HG03521 (cell line): ENCODE results near the gene HIBCH.
"Not testable (repeated sequence)": the region's sequence is repeated elsewhere in the genome, so short reads cannot be mapped to it uniquely, and the experiment has no call there.

Source experiments
- ATAC-seq: cut with Tn5 transposase; IDR thresholded peaks from one replicate; pipeline ENCODE4 v1.9.1; 2021; ENCODE audit warnings: mild to moderate bottlenecking, moderate library complexity; ENCODE audit not compliant: unreplicated experiment

HIBCH gene

GRCh38 chr2:190312635-190313025 lies 7.0 kb downstream of the HIBCH start:
- not testable (repeated sequence) for ATAC-seq

GRCh38 chr2:190311893-190312634 lies 7.6 kb downstream of the HIBCH start:
- ATAC-seq: no peak

DNA sequence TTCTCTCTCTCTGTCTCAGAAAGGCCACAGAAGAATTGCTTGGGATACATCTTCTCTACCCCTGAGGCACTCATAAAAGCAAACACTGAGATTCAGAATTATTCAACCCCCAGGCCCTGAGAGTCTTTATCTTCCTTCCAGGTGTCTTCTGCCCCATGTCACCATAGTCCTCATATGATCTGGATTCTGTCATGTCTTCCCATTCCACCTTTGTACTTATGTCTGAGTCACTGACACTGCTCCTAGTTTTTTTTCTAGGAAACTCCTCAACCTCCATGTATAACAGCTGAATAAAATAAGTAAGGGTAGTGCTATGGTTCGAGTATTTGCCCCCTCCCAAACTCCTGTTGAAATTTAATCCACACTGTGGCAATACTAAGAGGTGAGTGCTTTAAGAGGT lies 11.6 kb downstream of the HIBCH start:
- ATAC-seq: no peak

- no peak for ATAC-seq
These were observed 15.2 kb downstream of the HIBCH start for GRCh38 chr2:190304404-190304803.

GRCh38 chr2:190303647-190304046 lies 16.0 kb downstream of the HIBCH start:
- ATAC-seq: no peak

GRCh38 chr2:190302052-190302451 lies 17.6 kb downstream of the HIBCH start:
- no peak for ATAC-seq

- ATAC-seq: no peak
These were observed 18.6 kb downstream of the HIBCH start for GRCh38 chr2:190301032-190301431.

- ATAC-seq: not testable (repeated sequence)
These were observed 21.7 kb downstream of the HIBCH start for GRCh38 chr2:190297880-190298279.

DNA sequence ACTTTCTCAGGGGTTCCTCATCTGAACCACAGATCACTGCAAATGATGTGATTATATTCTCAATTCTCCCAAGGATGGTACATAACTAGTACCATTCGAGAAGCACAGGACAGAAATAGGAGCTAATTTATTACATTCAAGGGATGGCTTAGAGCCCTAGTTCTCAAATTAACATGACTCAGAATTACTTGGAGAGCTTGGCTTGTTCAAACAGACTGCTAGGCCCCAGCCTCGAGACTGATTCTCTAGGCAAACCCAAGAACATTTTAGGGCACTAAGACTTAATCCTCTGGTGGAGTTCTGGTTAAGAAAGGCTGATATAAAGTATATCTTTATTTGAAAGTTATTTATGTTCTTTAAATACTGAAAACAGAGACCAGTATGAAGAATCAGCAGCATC lies 35.8 kb downstream of the HIBCH start:
- ATAC-seq: no peak

GRCh38 chr2:190280565-190281350 lies 38.9 kb downstream of the HIBCH start:
- ATAC-seq: no peak

DNA sequence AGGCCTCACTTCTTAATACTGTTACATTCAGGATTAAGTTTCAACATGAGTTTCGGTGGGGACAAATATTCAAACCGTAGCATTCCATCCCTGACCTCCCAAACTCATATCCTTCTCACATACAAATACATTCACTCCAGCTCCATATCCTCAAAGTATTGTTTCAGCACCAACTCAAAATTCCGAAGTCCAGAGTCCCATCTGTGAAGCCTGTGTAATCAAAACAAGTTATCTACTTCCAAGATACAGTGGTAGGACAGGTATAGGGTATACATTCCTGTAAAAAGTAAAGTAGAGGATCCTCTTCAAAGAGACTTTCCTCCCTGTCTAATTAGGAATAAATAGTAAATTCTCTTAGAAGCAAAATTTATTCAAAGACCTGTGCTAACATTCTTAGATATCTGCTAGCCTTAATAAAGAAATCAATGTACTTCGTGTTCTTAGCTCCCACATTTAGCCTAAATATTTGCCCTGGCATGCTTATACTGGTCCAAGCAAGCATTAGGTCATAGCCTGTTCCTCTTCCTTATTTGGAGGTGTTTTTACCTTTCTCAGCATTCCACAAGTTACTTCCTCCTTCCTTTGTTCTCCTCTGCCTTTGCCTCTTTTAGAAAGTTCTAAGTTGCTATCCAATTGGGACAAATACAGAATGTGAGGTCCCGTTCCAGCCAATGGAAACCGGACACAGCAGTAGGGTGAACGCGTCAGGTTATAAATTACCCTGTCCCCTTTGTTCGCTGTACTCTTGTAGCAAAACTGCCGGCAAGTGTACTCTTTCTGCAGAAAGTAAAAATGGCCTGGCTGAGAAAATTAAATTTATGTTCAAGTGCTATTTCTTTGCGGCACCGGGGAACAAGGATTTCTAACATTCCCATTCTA lies 40.1 kb downstream of the HIBCH start:
- not testable (repeated sequence) for ATAC-seq

GRCh38 chr2:190277234-190278112 lies 42.2 kb downstream of the HIBCH start:
- ATAC-seq: no peak

- no peak for ATAC-seq
These were observed 47.2 kb downstream of the HIBCH start for GRCh38 chr2:190272457-190272842.

DNA sequence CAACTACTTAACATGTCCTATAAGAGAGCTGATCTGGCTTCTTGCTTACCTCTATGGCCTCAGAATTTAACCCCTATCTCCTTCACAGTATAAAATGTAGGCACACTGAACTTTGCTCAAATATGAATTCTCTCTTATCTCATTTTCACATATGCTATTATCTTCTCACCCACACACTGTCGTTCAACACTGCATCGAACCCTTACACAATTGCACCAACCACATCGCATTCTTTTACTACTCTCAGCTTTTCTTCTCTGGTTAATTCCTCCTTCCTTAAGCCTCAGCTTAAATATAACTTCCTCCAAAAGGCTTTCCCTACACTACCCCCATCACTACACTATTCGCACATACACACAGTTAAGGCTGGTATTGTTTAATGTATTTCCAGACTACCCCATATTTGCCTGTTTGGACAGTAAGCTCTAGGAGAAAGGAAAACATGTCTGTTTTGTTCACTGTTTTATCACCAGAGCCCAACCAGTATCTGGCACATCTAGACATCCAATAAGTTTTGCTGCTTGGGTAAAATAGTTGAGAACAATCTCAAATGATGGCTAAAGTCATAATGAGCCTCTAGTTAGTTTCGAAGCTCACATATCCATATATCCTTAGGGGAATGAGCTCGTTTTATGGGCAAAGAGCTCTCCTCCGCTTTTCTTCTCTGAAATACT lies 47.7 kb downstream of the HIBCH start:
- ATAC-seq: no peak

- no peak for ATAC-seq
These were observed 49.3 kb downstream of the HIBCH start for GRCh38 chr2:190270298-190270697.

DNA sequence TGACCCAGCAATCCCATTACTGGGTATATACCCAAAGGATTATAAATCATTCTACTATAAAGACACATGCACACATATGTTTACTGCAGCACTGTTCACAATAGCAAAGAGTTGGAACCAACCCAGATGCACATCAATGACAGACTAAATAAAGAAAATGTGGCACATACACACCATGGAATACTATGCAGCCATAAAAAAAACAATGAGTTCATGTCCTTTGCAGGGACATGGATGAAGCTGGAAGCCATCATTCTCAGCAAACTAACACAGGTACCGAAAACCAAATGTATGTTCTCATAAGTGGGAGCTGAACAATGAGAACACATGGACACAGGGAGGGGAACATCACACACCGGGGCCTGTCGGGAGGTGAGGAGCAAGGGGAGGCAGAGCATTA lies 49.9 kb downstream of the HIBCH start:
- ATAC-seq: not testable (repeated sequence)

- ATAC-seq: no peak
These were observed 52.3 kb downstream of the HIBCH start for GRCh38 chr2:190267302-190267701.

- ATAC-seq: no peak
These were observed 53.3 kb downstream of the HIBCH start for GRCh38 chr2:190266314-190266713.

- no peak for ATAC-seq
These were observed 57.8 kb downstream of the HIBCH start for GRCh38 chr2:190261851-190262250.

GRCh38 chr2:190256087-190256486 lies 63.5 kb downstream of the HIBCH start:
- no peak for ATAC-seq
